Activated naive CD8-positive, alpha-beta T cell treated with anti-CD3 and anti-CD28 coated beads, Interleukin-2, amount 50 U/mL, for 16 hours (primary cell): Measurements from ENCODE around the gene TSPAN10.
"Not testable (repeated sequence)": the region's sequence is repeated elsewhere in the genome, so short reads cannot be mapped to it uniquely, and the experiment has no call there.

Experiments
- DNase-seq: peaks from one replicate; pipeline ENCODE4 v3.0.0-alpha.2; 2020; ENCODE audit warnings: low read depth, low spot score

Gene TSPAN10

GRCh38 chr17:81636505-81637288, at the start of gene TSPAN10, which contains the start of gene NPLOC4:
TSPAN10 (plus strand) TSS chr17:81637196; CDS start chr17:81642413, 5,217 bp downstream.
NPLOC4 (minus strand) TSS chr17:81637112; CDS start chr17:81636930, 182 bp downstream.
- peak; percentile 59 for DNase-seq

- no peak for DNase-seq
Measured at GRCh38 chr17:81589612-81590011, 47.4 kb upstream of the TSPAN10 start.

- DNase-seq = no peak
Measured at GRCh38 chr17:81590121-81590520, 46.9 kb upstream of the TSPAN10 start.

GRCh38 chr17:81591971-81592370, 45.0 kb upstream of the TSPAN10 start:
- no peak for DNase-seq

GRCh38 chr17:81593105-81593871, 43.7 kb upstream of the TSPAN10 start:
- no peak for DNase-seq

- DNase-seq = no peak
Measured at GRCh38 chr17:81599719-81600486, 37.1 kb upstream of the TSPAN10 start.

- no peak for DNase-seq
Measured at GRCh38 chr17:81601525-81602120, 35.4 kb upstream of the TSPAN10 start.

- no peak for DNase-seq
Measured at GRCh38 chr17:81603846-81604610, 33.0 kb upstream of the TSPAN10 start.

- DNase-seq = no peak
Measured at GRCh38 chr17:81607431-81607830, 29.6 kb upstream of the TSPAN10 start.

GRCh38 chr17:81608082-81608481, 28.9 kb upstream of the TSPAN10 start:
- no peak for DNase-seq

GRCh38 chr17:81608605-81609004, 28.4 kb upstream of the TSPAN10 start:
- no peak for DNase-seq

- DNase-seq = no peak
Measured at GRCh38 chr17:81609541-81610311, 27.3 kb upstream of the TSPAN10 start.

GRCh38 chr17:81612172-81612970, 24.6 kb upstream of the TSPAN10 start:
- no peak for DNase-seq

GRCh38 chr17:81615401-81615930, 21.5 kb upstream of the TSPAN10 start:
- no peak for DNase-seq

- DNase-seq = no peak
Measured at GRCh38 chr17:81616877-81617276, 20.1 kb upstream of the TSPAN10 start.

GRCh38 chr17:81618307-81618706, 18.7 kb upstream of the TSPAN10 start:
- not testable (repeated sequence) for DNase-seq

- no peak for DNase-seq
Measured at GRCh38 chr17:81621494-81622130, 15.4 kb upstream of the TSPAN10 start.

GRCh38 chr17:81630274-81630673, 6.7 kb upstream of the TSPAN10 start:
- no peak for DNase-seq
